HPDE6-E6E7 (cell line): ENCODE data around the gene SPECC1.
"Not testable (repeated sequence)": the region's sequence is repeated elsewhere in the genome, so short reads cannot be mapped to it uniquely, and the experiment has no call there.

ENCODE experiments used
- DNase-seq: peaks from one replicate; pipeline ENCODE4 v3.0.0; 2011; ENCODE audit warnings: missing footprints; ENCODE audit errors: extremely low spot score

Gene SPECC1

GRCh38 chr17:20071824-20072691, 62.9 kb downstream of the SPECC1 start:
- no peak for DNase-seq

- DNase-seq, result no peak
Observed at GRCh38 chr17:20072692-20072992, 63.5 kb downstream of the SPECC1 start.

GRCh38 chr17:20073055-20073979, 64.2 kb downstream of the SPECC1 start:
- DNase-seq, result no peak

GRCh38 chr17:20074001-20074400, 64.8 kb downstream of the SPECC1 start:
- DNase-seq, result no peak

DNA sequence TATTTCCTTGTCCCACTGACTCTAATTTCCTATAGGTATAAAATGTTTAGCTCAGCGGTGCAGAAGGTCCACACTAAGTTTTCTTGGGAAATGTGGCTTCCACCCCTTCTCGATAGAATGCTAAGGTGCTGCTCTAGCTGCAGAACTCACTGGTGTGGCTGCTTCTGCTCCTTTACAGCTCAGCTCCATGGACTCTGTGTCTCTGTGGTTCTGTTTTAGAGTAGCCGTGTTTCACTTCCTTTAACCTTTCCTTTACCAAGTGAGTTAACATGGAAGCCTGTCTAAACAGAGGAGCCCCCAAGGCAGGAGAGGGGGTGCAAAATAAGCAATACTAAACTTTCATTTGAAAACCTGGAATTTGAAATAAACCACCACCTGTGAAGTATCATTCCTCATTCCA, 65.3 kb downstream of the SPECC1 start:
- DNase-seq, result no peak

DNA sequence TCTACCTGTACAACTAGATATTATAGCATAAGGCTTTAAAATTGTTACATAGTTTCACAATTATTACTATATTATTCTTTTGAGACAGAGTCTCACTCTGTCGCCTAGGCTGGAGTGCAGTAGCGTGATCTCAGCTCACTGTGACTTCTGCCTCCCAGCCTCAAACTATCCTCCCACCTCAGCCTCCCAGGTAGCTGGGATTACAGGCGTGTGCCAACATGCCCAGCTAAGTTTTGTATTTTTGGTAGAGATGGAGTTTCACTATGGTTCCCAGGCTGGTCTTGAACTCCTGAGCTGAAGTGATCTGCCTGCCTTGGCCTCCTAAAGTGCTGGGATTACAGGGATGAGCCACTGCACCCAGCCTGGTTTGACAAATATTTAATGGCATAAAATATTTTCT, 67.0 kb downstream of the SPECC1 start:
- DNase-seq, result not testable (repeated sequence)

- DNase-seq, result no peak
Observed at GRCh38 chr17:20077978-20078685, 69.0 kb downstream of the SPECC1 start.

- no peak for DNase-seq
Observed at GRCh38 chr17:20080513-20080912, 71.4 kb downstream of the SPECC1 start.

- DNase-seq, result no peak
Observed at GRCh38 chr17:20083156-20083859, 74.1 kb downstream of the SPECC1 start.

DNA sequence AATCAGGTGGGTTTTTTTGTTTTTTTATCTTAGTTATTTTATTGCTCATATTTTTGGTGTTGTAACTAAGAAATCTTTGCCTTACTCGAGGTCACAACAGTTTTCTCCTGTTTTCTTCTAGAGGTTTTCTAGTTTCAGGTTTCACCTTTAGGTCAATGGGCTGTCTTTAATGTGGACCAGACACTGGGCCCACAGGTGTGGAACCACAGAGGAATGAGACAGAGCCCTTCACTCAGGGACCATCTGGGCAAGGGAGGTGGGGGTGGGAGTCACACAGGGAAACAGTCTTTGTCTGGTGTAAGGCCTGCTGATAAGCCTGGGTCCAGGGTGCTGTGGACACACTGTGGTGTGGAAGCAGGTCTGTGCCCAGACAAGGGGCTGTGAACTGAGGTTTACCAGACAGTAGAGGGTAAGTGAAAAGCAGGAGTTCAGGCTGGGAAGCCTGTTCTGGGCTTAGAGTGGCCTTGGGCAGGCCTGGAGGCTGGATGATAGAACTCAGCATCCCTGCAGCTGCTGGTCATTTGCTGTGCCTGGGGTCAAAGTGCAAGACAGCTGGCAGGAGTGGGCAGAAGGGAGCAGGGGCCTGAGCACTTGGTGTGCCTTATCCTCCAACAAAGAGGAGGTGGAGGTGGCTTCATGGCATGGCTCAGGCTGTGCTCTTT, 75.6 kb downstream of the SPECC1 start:
- no peak for DNase-seq

DNA sequence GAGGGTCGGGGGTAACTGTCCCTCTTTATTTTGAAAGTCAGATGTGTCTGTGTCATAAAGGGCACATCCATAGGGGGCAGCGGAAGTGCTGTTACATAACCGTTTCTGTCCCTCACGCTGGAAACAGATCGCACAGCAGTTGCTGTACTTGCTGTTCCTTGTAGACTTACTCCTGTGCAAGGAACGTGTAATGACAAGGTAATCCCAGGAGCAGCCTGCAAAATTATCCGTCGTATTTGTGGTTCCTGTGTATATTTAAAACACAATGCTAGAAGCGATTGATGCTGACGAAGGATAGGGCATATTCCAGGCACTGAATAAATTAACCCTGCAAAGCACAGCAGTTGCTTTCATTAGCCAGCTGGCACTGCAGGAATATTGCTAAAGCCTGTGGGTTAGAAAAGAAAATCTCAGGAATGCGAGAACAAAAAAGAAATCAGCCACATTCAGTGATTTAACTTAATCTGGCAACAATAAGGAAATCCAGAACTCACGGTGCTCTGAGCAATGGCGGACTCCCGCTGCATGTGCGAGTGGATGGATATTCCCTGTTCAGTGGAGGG, 76.2 kb downstream of the SPECC1 start:
- DNase-seq, result no peak

DNA sequence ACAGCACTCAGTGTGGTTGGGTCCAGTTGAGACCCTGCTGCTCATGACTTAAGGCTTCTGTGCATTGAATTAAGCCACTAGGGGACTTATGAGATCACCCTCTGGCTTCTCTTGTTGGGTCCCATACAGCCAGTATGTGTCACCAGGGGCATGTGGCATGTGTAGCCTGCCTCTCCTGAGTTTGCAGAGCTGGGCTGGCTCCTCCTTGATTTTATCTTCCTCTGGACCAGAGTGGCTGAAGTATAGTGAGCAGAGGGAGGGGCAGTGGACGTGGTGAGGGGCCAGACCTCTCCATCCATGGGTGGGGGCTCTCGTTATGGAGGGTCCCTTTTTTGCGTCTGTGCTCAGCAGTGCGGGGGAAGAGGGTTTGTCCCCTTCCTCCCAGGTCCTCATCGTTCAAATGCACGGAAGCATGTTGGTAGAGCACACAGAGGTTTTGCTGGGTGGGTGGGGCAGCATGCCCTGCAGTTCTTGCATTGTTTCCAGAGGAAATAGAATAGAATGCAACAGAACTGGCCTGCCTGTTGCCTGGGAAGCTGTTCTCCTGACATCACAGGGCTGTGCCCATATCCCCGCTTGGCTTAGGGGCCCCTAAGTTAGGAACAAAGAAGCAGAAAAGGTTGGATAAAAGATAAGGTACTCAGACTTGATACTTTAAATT, 77.4 kb downstream of the SPECC1 start:
- DNase-seq, result no peak

DNA sequence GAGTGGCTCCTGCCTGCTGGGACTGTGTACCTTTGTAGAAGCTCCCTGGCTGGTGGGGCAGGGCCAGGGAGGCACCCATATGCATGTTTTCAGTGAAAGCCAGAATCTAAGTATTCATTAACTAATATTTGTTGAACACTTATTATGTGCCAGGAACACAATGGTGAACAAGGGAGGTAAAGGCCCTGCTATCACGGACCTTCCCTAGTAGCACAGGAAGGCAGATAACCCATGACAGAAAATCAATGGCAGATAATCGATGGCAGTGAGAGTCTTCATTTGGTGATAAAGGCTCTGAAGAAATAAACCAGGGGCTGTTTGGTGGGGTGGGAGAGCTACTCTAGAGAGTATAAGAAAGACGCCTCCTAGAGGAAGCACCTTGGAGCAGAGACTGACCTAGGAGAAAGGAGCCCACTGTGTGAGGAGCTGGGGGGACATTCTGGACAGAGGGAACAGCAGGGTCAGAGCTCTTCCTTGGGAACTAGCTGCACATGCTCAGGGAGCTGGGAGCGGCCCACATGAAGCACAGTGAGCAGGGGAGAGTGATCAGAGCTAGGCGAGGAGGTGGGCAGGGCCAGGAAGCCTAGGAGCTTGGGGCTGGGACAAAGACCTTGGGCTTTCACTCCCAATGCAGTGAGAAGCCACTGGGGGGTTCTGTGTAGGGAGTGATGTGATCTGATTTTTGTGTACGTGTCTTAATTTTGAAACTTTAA, 78.5 kb downstream of the SPECC1 start:
- DNase-seq, result no peak

- DNase-seq, result no peak
Observed at GRCh38 chr17:20089756-20090547, 80.8 kb downstream of the SPECC1 start.

DNA sequence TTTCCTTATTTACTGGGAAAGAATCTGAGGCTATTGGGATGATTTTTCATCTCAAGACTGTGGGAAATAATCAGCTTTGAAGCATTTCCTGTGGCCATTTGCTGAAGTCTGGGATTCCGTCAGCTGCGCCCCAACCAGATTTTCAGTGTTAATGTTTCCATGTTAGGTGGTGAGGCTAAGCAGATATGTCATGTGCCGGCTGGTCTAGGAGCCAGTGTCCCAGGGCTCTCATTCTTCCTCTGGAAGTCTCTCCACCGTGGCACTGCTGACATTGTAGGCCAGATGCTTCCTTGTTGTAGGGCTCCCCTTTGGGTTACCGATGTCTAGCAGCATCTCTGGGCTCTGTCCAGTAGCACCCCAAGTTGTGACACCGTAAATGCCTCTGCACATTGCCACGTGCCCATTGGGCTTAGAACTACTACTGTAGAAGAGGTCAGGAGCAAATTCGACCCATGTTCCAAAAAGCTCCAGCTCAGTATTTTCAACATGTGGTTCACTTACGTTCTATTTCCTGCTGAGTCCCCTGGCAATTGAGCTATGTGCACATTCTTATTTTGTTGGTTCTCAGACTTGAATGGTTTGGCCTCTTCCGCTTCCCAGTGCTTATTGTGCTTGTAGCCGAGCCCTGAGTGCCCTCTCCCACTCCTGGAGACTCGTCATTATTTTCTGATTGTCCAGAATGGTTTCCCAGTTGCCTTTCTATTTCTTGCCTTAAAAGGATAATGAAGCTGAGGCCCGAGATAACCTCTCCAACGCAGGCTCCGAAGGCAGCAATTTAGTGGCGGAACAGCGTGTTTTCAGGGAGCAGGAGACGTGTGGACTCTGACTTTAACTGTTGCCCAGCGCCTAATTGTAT, 82.2 kb downstream of the SPECC1 start:
- DNase-seq, result no peak

DNA sequence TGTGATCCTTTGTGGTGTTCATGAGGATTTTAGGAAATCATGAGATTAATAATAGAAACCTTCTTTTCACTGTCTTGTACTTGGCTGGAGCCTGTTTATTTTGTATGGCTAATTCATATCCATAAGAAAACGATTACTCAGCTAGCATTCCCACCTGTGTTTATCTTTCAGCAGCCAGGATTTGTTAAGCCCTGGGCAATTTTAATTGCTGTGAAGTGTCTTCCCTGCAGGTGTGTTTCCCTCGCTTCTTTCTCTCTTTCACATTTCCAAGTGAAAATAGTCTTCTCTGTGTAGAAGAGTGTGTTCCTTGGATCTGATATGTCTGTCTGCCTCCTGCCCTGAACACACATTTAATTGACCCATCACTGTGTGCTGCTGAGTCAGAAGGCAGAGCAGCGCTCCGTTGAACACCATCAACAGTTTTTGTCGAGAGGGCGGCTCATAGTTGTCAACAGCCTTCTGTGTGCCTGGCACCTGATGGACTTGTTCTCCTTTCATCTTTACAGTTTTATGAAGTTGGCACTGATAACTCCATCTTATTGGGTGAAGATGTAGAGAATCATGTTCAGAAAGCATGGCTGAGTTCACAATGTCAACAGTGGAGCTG, 83.2 kb downstream of the SPECC1 start:
- no peak for DNase-seq

DNA sequence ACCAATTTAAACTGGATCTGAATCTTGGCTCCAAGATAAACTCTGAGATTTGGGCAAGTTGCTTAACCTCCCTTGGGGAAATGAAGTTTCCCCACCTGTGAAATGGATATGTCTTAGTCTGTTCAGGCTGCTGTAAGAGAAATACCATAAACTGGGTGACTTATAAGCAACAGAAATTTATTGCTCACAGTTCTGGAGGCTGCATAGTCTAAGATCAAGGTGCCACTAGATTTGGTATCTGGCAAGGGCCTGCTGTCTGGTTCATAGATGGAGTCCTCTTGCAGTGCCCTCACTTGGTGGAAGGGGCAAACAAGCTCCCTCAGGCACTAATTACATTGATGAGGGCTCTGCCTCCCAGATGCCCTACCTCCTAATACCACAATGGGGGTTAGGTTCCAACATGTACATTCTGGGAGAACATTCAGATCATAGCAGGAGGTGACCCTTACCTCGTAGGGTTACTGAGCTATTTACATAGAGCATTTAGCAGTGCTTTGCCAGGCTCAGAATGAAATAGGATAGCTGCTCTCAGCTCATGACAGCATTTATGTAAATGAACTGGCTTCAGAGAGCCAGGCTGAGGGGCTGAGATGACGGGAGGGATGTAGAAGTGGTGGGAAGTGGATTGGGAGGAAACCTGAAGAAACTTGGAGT, 83.9 kb downstream of the SPECC1 start:
- no peak for DNase-seq
